Suppressor macrophage treated with lipopolysaccharide for 4 hours (primary cell): ENCODE measurements around the gene USP3.
"Not testable (repeated sequence)": the region's sequence is repeated elsewhere in the genome, so short reads cannot be mapped to it uniquely, and the experiment has no call there.

Experiments
- DNase-seq: peaks from one replicate; pipeline ENCODE4 v3.0.0-alpha.2; 2020

USP3 gene

GRCh38 chr15:63517202-63517601, 12.8 kb downstream of the USP3 start:
- no peak for DNase-seq

DNA sequence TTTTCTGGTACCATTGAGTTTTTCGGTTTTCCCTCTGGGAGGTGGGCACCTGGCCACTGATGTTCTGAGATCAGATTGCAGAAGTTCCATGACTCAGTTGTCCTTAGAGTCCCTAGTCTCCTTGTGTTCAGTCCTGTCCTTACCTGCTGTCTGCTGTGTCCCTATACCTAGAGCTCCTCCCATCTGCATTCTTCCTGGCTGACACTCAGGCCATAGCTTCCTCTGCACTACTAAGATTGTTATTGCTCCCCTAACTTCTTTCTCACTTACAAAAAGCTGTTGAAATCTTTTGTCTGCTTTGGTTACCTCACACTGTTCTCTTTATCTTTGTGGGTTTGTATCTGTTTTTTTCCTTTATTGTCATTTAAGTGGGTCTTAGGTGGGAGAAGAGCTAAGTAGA, 13.2 kb downstream of the USP3 start:
- no peak for DNase-seq

GRCh38 chr15:63519041-63519440, 14.6 kb downstream of the USP3 start:
- DNase-seq: no peak

GRCh38 chr15:63519548-63520178, 15.3 kb downstream of the USP3 start:
- no peak for DNase-seq

GRCh38 chr15:63520462-63520861, 16.1 kb downstream of the USP3 start:
- not testable (repeated sequence) for DNase-seq

- no peak for DNase-seq
These were observed 17.8 kb downstream of the USP3 start for GRCh38 chr15:63522225-63522578.

GRCh38 chr15:63523306-63523990, 19.1 kb downstream of the USP3 start:
- DNase-seq: no peak

GRCh38 chr15:63524316-63525015, 20.1 kb downstream of the USP3 start:
- no peak for DNase-seq

GRCh38 chr15:63526401-63526800, 22.0 kb downstream of the USP3 start:
- DNase-seq: peak; percentile 36

- no peak for DNase-seq
These were observed 23.8 kb downstream of the USP3 start for GRCh38 chr15:63528138-63528659.

GRCh38 chr15:63530235-63530634, 25.8 kb downstream of the USP3 start:
- DNase-seq: no peak

GRCh38 chr15:63530752-63531299, 26.4 kb downstream of the USP3 start:
- no peak for DNase-seq

- no peak for DNase-seq
These were observed 27.2 kb downstream of the USP3 start for GRCh38 chr15:63531586-63531985.

DNA sequence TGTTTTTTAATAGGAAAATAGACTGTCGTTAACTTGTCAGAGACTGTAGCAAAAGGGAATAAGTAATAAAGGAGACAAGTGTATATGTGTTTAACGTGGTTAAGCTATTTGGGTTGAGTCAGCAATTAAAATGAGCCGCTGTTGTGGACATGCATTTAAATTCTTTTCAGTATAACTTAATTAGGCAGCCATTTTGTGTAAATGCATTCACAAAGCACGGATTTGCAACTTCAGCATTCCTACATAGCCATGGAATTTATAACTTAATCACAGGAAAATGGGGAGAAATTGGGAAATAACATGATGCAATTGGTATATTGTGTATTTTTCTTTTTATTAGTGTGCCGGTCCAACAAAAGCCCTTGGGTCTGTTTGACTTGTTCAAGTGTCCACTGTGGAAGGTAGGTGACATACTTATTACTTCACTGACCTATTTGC, 27.9 kb downstream of the USP3 start:
- DNase-seq: no peak

- DNase-seq: not testable (repeated sequence)
These were observed 30.5 kb downstream of the USP3 start for GRCh38 chr15:63534888-63535287.

- DNase-seq: no peak
These were observed 31.3 kb downstream of the USP3 start for GRCh38 chr15:63535689-63536088.

DNA sequence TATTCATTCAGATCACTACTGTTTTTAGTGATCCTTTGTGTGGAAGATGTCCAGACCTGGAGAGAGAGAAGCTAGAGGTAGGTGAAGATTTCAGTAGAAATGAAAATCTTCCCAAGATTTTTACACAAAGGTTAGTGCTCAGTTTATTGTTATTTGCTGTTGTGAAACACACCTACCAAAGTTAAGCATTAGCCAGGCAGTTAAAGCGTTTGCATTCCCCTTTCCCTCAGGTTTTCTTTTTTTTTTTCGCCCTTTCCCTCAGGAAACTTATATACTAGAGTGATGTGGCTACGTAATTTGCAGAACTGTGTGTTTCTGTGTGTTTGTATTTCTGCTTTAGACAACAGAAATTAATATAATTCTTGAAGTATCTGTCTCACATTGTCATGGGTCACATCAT, 34.5 kb downstream of the USP3 start:
- no peak for DNase-seq

- DNase-seq: peak; percentile 65
These were observed 35.1 kb downstream of the USP3 start for GRCh38 chr15:63539521-63539920.

DNA sequence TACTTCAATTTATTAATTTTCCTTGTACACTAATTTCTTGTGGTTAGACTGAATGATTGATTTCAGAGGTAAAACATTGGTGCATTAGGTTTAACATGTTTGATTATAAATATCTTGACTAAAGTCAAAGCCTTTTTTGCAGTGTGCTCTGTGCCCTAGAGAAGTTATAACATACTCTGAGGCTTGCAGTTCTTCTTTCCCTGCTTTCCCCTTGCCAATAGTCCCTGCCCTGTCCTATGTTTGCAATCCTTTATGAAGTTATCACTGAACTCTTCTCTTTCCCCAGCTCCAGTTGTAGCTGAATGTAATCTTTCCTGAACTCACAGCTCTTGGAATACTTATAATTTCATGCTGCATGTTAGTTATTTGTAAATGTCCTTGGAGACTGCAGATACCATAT, 35.6 kb downstream of the USP3 start:
- DNase-seq: no peak

DNA sequence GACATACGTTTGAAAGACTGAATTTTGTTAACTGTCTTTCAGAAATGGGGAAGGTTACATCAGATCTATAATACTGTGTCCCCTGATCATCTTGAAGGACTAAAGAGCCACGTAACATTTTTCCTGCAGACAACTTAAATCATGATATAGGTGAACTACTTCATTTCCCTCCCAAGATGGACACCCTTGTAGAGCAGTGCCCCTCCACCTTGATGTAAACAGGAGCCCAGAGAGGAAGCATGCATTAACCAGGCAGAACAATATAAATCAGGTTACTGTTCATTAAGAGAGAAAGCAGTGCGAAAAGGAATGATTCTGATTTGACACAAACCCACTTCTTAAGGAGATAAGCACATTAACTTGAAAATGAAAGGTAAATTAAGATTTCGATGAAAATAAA, 36.1 kb downstream of the USP3 start:
- DNase-seq: no peak

DNA sequence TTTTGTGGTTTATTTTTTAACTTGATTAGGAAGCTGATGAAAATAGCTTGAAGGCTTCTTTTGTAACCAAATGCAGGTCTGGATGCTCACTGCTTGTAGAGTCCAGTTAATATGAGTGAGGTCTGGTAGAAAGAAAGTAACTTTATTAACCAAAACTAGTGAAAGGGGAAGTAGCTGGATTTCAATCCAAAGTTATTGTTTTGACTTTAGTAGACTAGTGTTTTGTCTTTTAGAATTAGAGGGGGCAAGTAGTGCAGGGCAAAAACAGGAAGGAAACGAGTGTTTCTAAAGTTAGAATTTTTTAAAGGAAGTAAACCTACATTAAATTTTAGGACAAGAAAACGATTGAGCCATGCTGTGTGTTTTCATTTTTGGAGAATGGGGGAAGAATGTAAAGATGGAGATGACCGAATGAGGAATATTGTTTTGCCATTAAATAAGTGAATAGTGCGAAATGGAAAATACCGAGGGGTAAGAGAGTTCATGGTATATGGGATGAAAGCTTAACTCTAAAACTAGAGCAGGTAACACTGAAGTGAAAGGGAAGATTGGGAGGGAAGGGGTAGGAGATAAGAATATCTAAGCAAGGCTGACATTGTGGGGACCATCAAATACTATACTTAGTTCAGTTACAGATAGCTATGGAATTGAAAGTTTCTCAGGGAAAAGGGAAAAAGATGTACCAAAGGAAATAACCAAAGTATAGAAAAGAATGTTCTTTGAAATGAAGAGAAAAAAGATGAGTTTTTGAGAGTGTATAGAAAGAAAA, 40.0 kb downstream of the USP3 start:
- DNase-seq: peak; percentile 71

DNA sequence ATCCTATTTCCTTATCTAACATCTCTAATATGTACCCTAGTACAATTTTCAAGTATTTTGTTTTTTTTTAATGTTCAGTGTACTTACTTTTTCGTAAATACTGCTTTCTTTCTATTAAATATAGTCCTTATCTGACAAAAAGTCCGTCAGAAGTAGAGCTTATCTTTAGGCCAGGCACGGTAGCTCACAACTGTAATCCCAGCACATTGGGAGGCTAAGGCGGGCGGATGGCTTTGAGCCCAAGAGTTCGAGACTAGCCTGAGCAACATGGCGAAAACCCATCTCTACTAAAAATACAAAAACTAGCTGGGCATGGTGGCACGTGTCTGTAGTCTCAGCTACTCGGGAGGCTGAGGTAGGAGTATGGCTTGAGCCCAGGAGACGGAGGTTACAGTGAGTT, 41.1 kb downstream of the USP3 start:
- no peak for DNase-seq

DNA sequence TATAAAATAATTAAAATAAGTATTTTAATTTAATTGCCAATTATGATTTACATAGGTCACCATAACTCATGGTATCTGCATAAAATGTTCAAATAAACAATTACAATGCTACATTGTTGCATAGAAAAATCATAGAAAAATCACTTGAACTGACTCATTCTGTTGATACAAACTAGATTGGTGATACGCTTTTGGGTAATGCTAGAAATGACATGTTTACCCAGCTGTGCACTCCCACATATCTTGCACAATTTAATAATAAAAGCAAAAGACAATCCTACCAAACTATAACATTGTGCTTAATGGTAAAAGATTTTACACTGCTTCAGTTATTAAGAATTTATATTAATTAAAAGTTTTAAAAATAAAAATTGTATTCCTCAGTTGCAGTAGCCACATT, 47.0 kb downstream of the USP3 start:
- DNase-seq: peak; percentile 57
